NCI-H1048 (cell line): Measurements from ENCODE around the gene ADAMTS9.

Experiments
- DNase-seq: peaks from one replicate; lab custom pipeline; 2025; lab: John Stamatoyannopoulos, UW

ADAMTS9 gene

DNA sequence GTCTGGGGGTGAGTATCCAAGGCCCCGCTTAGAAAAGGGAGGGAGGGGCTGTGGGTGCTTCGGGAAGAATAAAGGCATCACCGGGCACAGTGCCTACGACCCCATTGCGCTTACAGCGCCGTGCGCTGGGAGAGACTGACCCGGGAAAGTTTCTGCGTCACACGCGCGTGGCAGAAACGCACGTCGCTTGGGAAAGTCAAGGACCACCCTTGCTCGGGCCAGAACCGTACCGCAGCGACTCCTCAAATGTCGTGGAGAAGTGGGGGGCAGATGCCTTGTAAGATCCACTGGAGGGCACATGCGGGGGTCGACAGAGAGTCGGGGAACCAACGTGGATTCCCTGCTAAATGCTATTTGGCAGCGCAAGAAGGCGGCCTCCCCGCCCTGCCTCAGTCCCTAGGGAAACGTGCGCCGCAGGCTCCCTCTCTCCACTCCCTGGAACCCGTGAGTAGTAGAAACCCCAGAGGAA is 2.4 kb downstream of the ADAMTS9 start:
- DNase-seq = no peak

DNA sequence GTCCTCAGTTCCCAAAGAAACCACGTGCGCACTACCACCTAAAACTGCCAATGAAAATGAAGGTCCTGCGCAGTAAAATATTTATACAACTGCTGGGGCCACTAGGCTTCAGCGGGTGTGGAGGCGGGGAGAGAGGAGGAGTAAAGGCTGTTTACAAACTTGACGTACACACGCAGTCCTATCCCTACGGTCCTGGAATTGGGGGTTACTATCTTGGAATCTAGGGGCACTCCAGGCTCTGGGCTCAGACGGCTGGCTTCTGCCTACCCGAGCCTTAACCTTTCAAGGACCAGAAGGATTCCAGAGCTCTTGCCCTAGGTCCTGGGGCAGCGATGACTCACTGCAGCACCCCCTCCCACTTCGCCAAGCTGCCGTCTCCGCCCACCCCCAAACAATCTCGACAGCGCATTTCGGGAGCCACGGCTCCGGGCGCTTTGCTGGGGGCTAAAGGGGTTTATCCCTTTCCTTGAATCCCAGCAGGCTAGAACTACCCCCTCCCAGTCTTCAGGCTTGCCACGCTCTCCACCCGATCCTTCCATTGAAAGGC is 3.0 kb downstream of the ADAMTS9 start:
- no peak for DNase-seq

DNA sequence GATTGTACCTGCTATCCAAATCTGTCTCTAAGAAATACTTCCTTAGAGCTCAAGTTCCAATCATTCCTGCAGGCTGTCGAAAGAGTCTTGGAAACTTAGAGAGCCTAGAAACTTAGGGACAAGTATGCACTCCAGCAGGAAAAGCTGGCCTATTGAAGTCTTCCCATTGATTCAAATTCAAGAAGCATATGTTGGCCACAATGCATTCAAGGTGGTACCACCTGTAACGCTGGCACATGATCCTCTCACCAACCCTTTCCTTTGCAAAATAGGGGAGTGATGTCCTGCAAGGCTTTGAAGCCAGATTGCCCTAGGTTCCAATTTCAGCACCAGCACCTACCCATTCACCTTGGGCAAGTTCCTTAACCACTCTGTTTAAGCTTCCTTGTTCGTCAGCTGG is 6.0 kb downstream of the ADAMTS9 start:
- no peak for DNase-seq

DNA sequence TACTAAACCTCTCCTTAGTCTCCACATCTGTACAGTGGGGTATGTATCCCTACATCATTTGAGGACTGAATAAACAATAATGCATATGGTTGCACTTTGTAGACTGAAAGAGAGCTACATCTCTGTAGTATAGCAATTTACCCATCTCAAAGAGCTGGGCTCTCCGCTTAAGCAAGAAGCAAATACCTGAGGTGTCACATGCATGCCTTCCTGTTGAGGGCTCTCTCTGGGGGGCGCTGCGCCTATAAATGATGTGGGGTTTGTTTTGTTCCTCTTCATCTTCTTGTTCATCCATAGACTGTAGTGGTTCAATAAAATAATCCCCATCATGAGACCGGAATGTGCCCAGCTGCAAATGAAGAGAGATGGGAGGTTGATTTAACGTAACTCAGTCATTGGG is 6.8 kb downstream of the ADAMTS9 start:
- no peak for DNase-seq

DNA sequence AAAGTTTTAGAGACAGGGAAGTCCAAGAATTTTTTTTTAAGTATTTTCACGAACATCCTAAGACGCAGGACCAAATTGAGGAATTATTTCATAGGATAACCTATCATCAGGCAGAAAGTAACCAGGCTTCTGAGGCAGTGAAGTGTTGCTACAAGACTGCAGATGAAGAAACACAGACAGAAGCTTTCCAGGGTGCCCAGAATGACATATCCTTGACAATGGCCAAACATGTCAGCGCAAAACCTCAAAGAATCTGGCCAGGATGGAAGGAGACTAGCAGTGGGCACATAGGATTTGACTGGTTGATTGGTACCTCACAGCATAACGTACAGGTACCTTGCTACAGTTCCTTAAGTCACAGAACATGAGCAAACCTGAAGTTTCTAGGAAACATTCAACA is 7.5 kb downstream of the ADAMTS9 start:
- DNase-seq = no peak

DNA sequence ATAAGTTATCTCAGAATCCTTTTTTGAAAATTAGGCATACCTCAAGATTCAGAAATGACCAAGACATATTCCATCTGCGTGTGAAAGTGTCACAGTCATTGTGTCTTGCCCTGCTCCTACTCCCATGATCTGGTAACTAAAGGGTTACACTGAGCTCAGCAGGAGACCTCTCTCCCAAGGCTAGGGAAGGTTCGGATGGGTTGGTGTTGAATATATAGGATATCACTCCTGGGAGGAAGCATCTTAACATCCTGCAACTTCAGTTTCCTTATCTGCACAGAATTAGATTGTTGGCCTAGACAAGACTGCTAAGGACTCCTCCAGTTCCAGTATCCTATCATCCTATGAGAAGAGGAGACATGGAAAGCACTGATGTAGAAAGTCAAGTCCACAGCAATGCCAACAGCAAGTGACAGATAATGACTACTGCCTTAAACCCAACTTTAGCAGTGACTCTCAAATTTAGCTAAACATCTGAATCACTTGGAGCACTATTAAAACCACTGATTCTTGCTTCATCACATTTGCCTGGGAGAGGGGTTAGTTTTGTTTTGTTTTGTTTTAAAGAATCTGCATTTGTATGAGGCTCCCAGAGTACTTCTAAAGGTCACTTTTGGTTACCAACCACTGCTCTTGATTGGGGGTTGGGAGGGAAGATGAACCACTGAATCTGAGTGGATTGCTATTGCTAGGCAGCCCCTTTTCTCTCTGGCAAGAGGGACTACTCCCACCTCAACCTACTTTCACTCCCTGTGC is 9.7 kb downstream of the ADAMTS9 start:
- DNase-seq = no peak

DNA sequence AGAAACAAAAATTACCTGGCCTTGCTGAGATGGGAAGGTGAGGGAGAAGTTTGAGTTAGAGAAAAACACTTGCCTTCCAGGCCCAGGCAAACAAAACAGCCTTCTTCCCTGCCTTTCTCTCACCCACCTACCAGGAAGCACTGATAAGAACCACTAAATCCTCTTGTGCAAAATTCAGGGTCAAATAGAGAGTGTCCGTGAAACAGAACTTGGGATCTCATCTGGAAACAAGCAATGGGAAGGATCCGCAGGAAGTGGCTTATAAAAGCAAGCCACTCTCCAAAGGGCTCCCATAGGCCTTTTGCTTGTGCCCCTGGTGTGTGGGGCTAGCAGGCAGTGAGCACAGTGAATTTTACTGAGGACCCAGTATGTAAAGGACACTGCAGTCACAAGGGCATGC is 11.0 kb downstream of the ADAMTS9 start:
- no peak for DNase-seq

DNA sequence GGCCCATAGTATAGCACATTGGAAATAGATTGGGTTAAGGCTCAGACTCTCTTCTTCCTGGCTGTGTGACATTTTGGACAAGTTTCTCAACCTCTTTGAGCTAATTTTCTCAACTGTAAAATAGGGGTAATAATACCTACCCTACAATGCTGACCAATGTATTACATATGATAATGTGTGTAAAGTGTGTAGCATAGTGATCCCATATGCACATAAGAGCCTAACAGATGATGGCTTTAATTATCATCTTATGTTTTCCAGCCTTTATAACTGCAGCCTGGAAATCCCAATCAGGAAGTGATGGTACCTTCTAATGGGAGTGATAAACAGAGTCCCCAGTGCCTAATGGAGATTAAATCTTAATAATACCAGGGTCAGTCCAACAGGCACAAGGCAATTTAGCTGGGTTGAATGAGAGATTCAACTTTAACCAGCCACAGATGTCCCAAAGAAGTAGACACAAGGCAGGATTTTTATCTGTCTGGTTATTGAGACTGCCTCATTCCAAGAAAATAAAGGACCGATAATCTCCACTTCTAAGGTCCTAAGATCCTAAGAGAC is 12.0 kb downstream of the ADAMTS9 start:
- no peak for DNase-seq

DNA sequence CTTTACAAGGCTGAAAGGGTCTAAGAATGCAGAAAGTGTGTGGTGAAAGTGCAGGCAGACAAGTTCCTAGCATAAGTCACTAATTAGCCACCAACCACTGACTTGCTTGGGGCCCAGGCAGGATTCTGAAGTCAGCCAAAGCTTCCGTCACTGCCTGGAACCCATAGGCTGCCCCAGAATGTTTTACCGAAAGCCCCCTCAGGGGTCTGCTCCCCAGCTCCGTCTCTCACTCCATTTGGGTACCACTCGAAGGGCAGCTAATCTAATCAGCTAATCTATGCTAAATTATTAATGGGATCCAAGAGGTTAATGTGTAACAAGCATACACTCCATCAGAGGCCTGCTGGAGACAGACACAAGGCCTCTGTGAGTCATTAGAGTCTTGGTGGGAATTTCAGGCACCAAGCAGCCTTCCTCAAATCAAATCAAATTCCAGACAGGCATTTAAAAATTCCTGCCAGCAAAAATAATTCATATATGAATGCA is 13.2 kb downstream of the ADAMTS9 start:
- no peak for DNase-seq

DNA sequence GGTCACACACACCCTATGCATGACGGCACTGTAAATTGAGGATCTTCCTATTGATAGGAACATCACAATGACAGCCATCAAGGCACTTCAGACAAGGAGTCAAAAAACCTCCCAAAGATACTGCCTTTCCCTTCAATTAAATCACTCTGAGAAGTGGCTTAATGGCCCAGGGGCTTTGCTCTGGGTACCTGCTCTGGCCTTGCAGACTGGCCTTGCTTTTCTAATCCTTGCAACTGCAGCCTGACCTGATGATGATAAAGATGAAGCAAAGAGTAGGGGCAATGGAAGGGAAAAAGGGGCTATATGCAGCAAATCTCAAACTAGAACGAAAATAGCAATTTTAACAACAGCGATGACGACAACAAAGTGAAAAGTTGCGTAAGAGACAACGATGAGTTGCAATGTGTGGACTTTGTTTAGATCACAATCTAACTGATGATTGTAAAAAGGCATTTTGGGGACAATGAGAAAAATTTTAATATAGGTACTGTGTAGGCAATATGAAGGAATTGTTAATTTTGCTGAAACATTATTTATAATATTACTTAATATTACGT is 14.6 kb downstream of the ADAMTS9 start:
- no peak for DNase-seq

DNA sequence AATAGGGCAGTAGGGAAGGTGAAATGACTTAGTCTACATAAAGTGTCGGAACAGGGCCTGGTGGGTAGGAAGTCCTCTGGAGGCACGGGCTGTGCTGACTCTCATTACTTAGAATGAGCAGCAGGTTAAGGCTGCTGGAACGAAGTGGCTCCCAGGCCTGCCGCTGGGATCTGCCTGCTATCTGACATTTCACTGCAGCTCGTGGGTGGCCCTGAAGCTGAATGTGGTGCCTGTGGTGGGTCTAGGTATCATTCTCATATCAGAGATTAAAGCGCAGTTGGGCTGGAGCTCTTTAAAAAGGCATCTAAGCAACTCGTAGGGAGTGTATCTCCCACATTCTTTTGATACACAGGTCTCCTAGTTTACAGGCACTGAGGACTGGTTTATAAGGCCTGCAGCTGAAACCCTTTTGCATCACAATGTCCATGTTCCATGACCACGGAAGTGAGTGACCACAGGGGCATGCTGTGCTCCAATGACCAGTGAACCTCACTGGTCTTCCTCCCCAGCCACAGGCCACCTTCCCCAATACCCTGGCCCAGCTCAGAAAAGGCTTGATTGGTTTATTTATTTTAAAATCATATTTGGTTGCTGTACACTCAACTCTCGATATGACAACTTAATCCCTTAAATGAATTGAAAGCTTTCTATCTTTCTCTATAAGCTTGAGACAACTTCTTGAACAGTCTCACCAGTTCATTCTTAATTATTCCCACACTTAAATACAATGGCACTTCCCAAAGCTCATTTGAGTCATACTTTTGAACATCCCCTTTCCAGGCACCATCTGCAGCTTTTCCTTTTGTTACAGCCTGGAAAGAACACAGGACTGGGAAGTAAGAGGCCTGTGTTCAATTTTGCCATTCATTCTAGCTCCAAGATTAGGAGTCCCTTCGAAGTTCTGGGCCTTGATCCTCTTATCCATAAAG is 19.0 kb downstream of the ADAMTS9 start:
- DNase-seq = no peak

DNA sequence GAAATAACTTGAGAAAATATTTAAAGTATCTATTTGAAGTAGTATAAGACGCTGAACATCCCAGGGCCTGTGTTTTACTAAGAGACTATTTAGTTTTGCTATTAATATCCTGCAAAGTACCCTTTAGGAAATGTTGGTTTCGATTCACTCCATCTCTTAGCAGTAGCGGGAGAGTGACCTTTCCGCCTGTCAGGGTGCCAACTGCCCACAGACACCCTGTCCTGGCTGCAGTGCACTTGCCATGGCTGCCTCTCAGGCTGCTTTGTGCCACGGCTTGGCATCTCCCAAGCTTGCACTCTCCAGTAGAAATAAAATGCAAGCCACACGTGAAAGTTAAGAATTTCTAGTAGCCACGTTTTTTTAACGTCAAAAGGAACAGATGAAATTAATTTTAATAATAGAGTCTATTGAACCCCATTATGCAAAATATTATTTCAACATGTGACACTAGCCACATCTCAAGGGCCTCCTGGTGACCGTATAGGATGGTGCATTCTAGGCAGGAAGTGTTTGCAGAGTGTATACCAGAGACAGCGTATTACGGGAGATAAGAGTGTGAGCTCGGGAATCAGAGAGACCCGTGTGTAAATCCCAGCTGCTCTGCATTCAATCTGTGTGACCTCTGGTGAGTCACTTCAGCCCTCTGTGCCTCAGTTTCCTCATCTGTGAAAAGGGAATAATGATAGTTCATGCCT is 19.8 kb downstream of the ADAMTS9 start:
- no peak for DNase-seq

DNA sequence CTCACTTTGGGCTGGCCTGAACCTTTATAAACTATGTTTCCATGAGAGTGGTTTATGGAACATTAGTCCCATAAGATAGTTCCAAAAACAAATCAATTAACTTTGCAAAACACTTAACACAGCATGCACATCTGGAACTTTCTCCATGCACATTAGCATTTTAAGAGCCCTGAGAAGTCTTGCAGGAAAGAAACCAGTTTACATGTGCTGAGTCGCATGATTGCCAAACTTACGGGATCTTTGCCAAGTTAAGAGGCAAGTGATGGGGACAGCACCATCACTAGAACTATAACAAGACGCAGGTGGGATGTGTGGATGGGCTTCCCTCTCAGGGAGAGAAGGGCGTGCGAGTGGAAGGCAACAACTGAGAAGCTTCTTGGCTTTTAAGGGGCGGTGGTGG is 20.7 kb downstream of the ADAMTS9 start:
- DNase-seq = no peak

DNA sequence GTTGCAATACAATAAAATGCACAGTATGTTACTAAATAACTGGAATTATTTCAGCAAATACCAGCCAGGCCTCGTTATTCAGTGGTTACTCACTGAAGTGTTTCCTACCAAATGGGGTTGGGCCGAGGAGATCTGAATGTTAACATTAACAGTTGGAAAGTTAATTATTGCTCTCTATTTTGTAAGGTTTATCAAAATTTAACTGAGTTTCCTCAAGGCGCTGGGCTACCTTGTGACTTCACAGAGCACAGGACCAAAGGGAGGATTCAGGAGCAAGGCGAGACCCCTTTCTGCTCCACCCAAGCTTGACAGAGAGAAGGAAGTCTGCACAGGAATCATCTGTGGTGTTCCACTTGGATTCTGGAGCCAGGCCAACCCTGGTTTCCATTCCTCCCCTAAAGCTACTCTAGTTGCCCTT is 21.6 kb downstream of the ADAMTS9 start:
- DNase-seq = no peak

DNA sequence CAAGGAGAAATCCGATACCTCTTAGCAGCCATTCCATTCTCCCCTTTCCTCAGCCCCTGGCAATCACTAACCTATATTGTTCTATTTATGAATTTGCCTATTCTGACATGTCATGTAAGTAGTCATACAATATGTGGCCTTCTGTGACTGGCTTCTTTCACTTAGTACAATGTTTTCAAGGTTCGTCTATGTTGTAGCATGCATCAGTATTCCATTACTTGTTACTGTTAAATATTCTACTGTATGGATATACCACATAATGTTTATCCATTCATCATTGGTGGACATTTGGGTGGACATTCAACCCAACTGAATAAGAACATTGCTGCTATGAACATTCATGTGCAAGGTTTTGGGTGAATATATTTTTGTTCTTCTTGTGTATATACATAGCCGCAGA is 23.4 kb downstream of the ADAMTS9 start:
- DNase-seq = no peak

DNA sequence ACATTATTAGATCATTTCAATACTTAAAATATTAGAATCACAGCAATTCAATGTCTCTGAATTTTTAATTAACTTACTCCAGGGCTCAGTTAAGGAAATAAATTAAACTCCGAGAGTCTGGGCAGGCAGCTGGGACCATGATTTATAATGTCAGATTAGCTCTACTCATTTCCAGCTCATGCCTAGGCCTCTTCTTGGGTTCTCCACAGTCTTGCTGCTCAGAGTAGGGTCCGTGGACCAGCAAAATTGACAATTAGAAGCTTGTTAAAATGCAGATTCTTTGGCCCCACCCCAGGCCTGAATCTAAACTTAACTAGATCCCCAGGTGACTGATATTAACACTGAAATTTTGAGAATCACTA is 28.2 kb downstream of the ADAMTS9 start:
- DNase-seq = no peak

DNA sequence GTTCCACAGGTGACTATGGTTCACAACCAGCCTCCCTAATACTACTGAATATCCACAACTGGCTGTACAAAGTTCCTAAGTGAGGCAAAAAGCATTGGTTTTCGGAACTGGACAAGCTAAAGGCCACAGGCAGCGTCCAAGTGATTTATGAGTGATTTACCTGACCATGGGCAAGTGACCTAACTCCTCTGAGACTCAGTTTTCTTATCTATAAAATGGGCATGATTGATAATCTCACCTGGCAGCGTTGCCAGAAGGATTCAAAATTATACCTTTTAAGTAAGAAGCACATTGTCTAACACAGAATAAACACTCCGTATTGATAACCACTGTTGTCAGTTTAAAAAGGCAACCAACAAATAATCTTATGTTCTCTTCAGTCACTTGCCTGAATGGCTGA is 29.8 kb downstream of the ADAMTS9 start:
- DNase-seq = no peak

DNA sequence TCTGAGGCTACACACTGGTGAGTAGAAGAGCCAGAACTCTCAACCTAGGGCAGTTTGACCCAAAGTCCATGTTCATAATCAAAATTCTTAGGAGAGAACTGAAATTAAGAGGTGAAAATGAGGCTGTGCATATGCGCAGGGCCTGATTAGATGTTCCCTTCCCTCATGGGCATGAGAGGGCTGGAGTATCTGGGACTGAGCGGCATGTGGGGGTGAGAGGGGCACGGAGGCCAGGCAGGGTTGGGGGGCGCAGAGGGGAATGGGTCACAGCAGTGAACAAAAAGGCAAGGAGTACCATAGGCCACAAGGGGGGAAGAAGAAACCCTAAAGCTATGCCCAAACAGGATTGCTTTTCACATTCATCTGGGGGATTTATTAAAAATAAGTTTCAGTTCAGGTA is 31.3 kb downstream of the ADAMTS9 start:
- no peak for DNase-seq

DNA sequence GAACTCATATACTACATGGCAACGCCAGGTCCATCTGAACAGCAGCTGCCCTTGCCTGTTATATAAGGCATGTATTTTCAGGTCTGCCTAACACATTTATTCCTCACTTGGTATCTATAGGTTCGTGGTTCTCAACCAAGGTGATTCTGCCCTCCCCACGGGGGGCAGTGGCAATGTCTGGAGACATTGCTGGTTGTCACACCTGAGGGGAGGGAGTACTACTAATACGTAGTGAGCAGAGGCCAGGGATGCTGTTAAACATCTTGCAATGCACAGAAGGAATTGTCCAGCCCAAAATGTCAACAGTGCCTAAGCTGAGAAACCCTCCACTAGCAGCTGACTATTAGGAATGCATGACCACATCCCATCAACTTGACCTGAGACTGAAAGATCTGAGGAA is 32.6 kb downstream of the ADAMTS9 start:
- DNase-seq = no peak

DNA sequence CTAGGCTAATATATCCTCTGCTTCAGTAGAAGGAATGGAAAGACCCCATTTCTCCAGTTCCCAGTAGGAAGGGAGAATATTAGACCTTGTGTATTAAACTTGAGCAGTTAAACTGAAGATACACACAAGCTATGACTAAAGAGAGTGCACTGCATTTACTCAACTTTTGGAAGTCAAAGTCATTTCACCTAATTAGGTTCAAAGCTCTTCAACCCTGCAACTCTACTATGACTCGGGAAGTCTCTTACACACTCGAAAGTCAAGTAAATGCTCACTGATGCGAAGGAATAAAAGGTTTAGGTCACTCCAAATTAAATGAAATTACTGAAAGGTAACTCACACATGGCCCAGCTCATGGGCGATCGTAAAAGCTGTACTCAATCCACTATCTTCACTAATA is 33.8 kb downstream of the ADAMTS9 start:
- no peak for DNase-seq

DNA sequence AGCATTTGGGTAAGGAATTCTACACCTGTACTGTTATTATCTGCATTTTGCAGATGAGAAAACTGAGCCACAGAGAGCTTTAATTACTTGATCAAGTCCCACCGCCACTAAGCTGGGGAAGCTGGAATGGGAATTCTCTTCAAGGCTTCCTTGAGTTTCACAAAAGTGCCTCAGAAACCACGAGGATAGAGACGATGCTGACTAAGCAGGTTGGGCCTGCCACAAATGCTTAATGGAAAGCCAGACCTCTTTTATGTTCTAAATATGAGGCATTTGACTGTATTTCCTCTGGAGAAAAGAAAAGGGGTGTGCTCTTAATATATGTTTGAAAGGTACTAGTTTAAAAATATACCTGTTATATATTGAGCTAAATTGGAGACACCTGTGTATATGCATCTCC is 34.7 kb downstream of the ADAMTS9 start:
- no peak for DNase-seq
